IPS-20b (cell line): ENCODE data around the gene MACROD2.

ENCODE experiments used
- H3K27ac ChIP-seq: one replicate; pipeline ENCODE4 v1.5.1; 2013; ENCODE audit warnings: low read length
- H3K27me3 ChIP-seq: 2 replicates; pipeline ENCODE4 v1.6.1; 2013; ENCODE audit warnings: mild to moderate bottlenecking, low read length, inconsistent platforms; ENCODE audit not compliant: insufficient read depth
- H3K36me3 ChIP-seq: 2 replicates; pipeline ENCODE4 v1.6.1; 2013; ENCODE audit warnings: low read depth, mild to moderate bottlenecking, inconsistent platforms, low read length, moderate library complexity; ENCODE audit not compliant: insufficient read depth
- H3K4me1 ChIP-seq: 2 replicates; pipeline ENCODE4 v1.6.1; 2013; ENCODE audit warnings: mild to moderate bottlenecking, control low read depth, inconsistent platforms, low read length, moderate library complexity; ENCODE audit not compliant: insufficient read depth
- H3K4me3 ChIP-seq: 2 replicates; pipeline ENCODE4 v1.5.1; 2013; ENCODE audit warnings: mild to moderate bottlenecking, low read length, inconsistent platforms
- H3K9ac ChIP-seq: 2 replicates; pipeline ENCODE4 v1.6.1; 2013; ENCODE audit warnings: low read depth, mild to moderate bottlenecking, inconsistent platforms, low read length, moderate library complexity
- H3K9me3 ChIP-seq: 2 replicates; pipeline ENCODE4 v1.6.1; 2013; ENCODE audit warnings: mild to moderate bottlenecking, low read depth, low read length, inconsistent platforms; ENCODE audit not compliant: insufficient read depth

The MACROD2 gene

GRCh38 chr20:16018881-16019280 is 2023.6 kb downstream of the MACROD2 start:
- H3K9me3 ChIP-seq, result no peaks in the 10 kb centered on the region
- H3K27ac ChIP-seq, result no peak overlapping the region
- H3K9ac ChIP-seq, result no peak overlapping the region

GRCh38 chr20:16020971-16021370 is 2025.7 kb downstream of the MACROD2 start:
- Histone ChIP-seq H3K9ac (no peak overlapping the region), H3K27me3 (no peaks in the 10 kb centered on the region), H3K4me1 (peaks cover 5% of the 10 kb centered on the region), H3K9me3 (no peaks in the 10 kb centered on the region), H3K36me3 (no peaks in the 10 kb centered on the region), H3K4me3 (no peak overlapping the region), H3K27ac (no peak overlapping the region)

More at GRCh38 chr20:16018881-16019280, 2023.6 kb downstream of the MACROD2 start:
- Histone ChIP-seq H3K27me3 (no peaks in the 10 kb centered on the region), H3K36me3 (no peaks in the 10 kb centered on the region), H3K4me1 (no peaks in the 10 kb centered on the region; the same call in 1 of the 2 replicates), H3K4me3 (no peak overlapping the region)

- no peak overlapping the region for H3K9ac ChIP-seq
- no peak overlapping the region for H3K27ac ChIP-seq
- no peaks in the 10 kb centered on the region for H3K9me3 ChIP-seq
- H3K27me3 ChIP-seq, result no peaks in the 10 kb centered on the region
- no peak overlapping the region for H3K4me3 ChIP-seq
- H3K4me1 ChIP-seq, result peaks cover 16% of the 10 kb centered on the region
- no peaks in the 10 kb centered on the region for H3K36me3 ChIP-seq
Observed at GRCh38 chr20:16025084-16025483, 2029.8 kb downstream of the MACROD2 start.

GRCh38 chr20:16027686-16028085 is 2032.4 kb downstream of the MACROD2 start:
- Histone ChIP-seq H3K36me3 (no peaks in the 10 kb centered on the region), H3K9ac (no peak overlapping the region), H3K27me3 (no peaks in the 10 kb centered on the region), H3K27ac (no peak overlapping the region), H3K9me3 (no peaks in the 10 kb centered on the region), H3K4me1 (peaks cover 16% of the 10 kb centered on the region; the same call in 1 of the 2 replicates), H3K4me3 (no peak overlapping the region)

GRCh38 chr20:16028923-16029322 is 2033.6 kb downstream of the MACROD2 start:
- Histone ChIP-seq H3K27me3 (no peaks in the 10 kb centered on the region), H3K4me1 (peaks cover 16% of the 10 kb centered on the region; the same call in 1 of the 2 replicates), H3K9ac (no peak overlapping the region), H3K27ac (no peak overlapping the region), H3K4me3 (no peak overlapping the region), H3K36me3 (no peaks in the 10 kb centered on the region), H3K9me3 (no peaks in the 10 kb centered on the region)

GRCh38 chr20:16030253-16030652 is 2034.9 kb downstream of the MACROD2 start:
- Histone ChIP-seq H3K36me3 (no peaks in the 10 kb centered on the region), H3K4me3 (no peak overlapping the region), H3K4me1 (peaks cover 12% of the 10 kb centered on the region; the same call in 1 of the 2 replicates), H3K9ac (no peak overlapping the region), H3K9me3 (no peaks in the 10 kb centered on the region), H3K27ac (no peak overlapping the region), H3K27me3 (no peaks in the 10 kb centered on the region)

- H3K9ac ChIP-seq, result no peak overlapping the region
- H3K27ac ChIP-seq, result no peak overlapping the region
- H3K36me3 ChIP-seq, result no peaks in the 10 kb centered on the region
- no peaks in the 10 kb centered on the region for H3K9me3 ChIP-seq
- H3K27me3 ChIP-seq, result no peaks in the 10 kb centered on the region
- no peak overlapping the region for H3K4me3 ChIP-seq
- H3K4me1 ChIP-seq, result peaks cover 9% of the 10 kb centered on the region; the same call in 1 of the 2 replicates
Observed at GRCh38 chr20:16035576-16035975, 2040.3 kb downstream of the MACROD2 start.

GRCh38 chr20:16036331-16036730 is 2041.0 kb downstream of the MACROD2 start:
- Histone ChIP-seq H3K27me3 (no peaks in the 10 kb centered on the region), H3K4me1 (peaks cover 9% of the 10 kb centered on the region; the same call in 1 of the 2 replicates), H3K27ac (no peak overlapping the region), H3K9ac (no peak overlapping the region), H3K36me3 (no peaks in the 10 kb centered on the region), H3K9me3 (no peaks in the 10 kb centered on the region), H3K4me3 (no peak overlapping the region)

- no peak overlapping the region for H3K9ac ChIP-seq
- H3K4me3 ChIP-seq, result no peak overlapping the region
- H3K4me1 ChIP-seq, result peaks cover 5% of the 10 kb centered on the region; the same call in 1 of the 2 replicates
- no peaks in the 10 kb centered on the region for H3K36me3 ChIP-seq
- H3K27me3 ChIP-seq, result no peaks in the 10 kb centered on the region
- no peaks in the 10 kb centered on the region for H3K9me3 ChIP-seq
- H3K27ac ChIP-seq, result no peak overlapping the region
Observed at GRCh38 chr20:16040742-16041141, 2045.4 kb downstream of the MACROD2 start.

- Histone ChIP-seq H3K9ac (no peak overlapping the region), H3K4me1 (peaks cover 5% of the 10 kb centered on the region; the same call in 1 of the 2 replicates), H3K36me3 (no peaks in the 10 kb centered on the region), H3K9me3 (no peaks in the 10 kb centered on the region), H3K27ac (no peak overlapping the region), H3K4me3 (no peak overlapping the region), H3K27me3 (no peaks in the 10 kb centered on the region)
Observed at GRCh38 chr20:16042731-16043130, 2047.4 kb downstream of the MACROD2 start.

- Histone ChIP-seq H3K27ac (no peak overlapping the region), H3K9me3 (no peaks in the 10 kb centered on the region), H3K36me3 (no peaks in the 10 kb centered on the region), H3K4me3 (no peak overlapping the region), H3K27me3 (no peaks in the 10 kb centered on the region), H3K9ac (no peak overlapping the region), H3K4me1 (peaks cover 2% of the 10 kb centered on the region; the same call in 1 of the 2 replicates)
Observed at GRCh38 chr20:16043931-16044330, 2048.6 kb downstream of the MACROD2 start.

GRCh38 chr20:16048876-16049275 is 2053.6 kb downstream of the MACROD2 start:
- Histone ChIP-seq H3K27ac (no peak overlapping the region), H3K4me1 (peaks cover 4% of the 10 kb centered on the region; the same call in 1 of the 2 replicates), H3K9ac (no peak overlapping the region), H3K36me3 (no peaks in the 10 kb centered on the region), H3K27me3 (no peaks in the 10 kb centered on the region), H3K4me3 (no peak overlapping the region), H3K9me3 (no peaks in the 10 kb centered on the region)
